WI38 (cell line): ENCODE data around the gene CENPN.

ENCODE experiments used
- H3K4me3 ChIP-seq: 2 replicates; pipeline ENCODE4 v1.5.1; 2011; ENCODE audit warnings: low read depth, mild to moderate bottlenecking, control low read depth, low read length
- CTCF ChIP-seq: IDR thresholded peaks from 2 replicates; pipeline ENCODE4 v1.5.1; 2012; ENCODE audit warnings: low read depth, mild to moderate bottlenecking, control low read depth, low read length

The CENPN gene

GRCh38 chr16:81029930-81030604 is 23.1 kb downstream of the CENPN start:
- TF ChIP-seq CTCF: no peak
- H3K4me3 ChIP-seq: no peak overlapping the region

- peak within 1 kb of the TSS; percentile 81 for H3K4me3 ChIP-seq
- TF ChIP-seq CTCF: peak; percentile 97
Observed at GRCh38 chr16:81035398-81035974, 28.5 kb downstream of the CENPN start, which contains the start of gene ATMIN. TSS of gene ATMIN (plus strand) at chr16:81035842. CDS start at chr16:81035871, 29 bp downstream.

- H3K4me3 ChIP-seq: peak overlapping the region; percentile 81
- TF ChIP-seq CTCF: no peak
Observed at GRCh38 chr16:81035975-81036750, 29.1 kb downstream of the CENPN start.

GRCh38 chr16:81036751-81037350 is 29.8 kb downstream of the CENPN start:
- TF ChIP-seq CTCF: no peak
- H3K4me3 ChIP-seq: peak overlapping the region; percentile 81

GRCh38 chr16:81040131-81040530 is 33.1 kb downstream of the CENPN start:
- TF ChIP-seq CTCF: no peak
- no peak overlapping the region for H3K4me3 ChIP-seq

- TF ChIP-seq CTCF: no peak
Observed at GRCh38 chr16:81040842-81041241, 33.8 kb downstream of the CENPN start.

More at GRCh38 chr16:81040842-81041241, 33.8 kb downstream of the CENPN start:
- no peak overlapping the region for H3K4me3 ChIP-seq
